HEK293 (cell line): ENCODE results near the gene CCDC138.

Experiments used
- CTCF ChIA-PET: fragments of 350-600 bp; formaldehyde crosslinking; extraction: SDS; loops from one replicate; lab custom pipeline; 2021; ENCODE audit warnings: antibody characterized with exemption; lab: Yijun Ruan, JAX
- POLR2A ChIA-PET: fragments of 300-600 bp; formaldehyde crosslinking; extraction: SDS; loops from one replicate; lab custom pipeline; 2020; ENCODE audit warnings: antibody characterized with exemption, inconsistent platforms; lab: Yijun Ruan, JAX
- H3K27ac ChIP-seq: fragments of 200-500 bp; sonication (Bioruptor generic); 2 replicates; pipeline ENCODE4 v1.5.1; 2014; ENCODE audit warnings: low read depth, low read length, control low read depth, inconsistent platforms; ENCODE audit errors: extremely low read depth
- H3K36me3 ChIP-seq, 2 experiments: fragments of 200-500 bp in 1 of 2; sonication (Bioruptor generic) in 1 of 2; 1 replicate in 1 of 2; 2 replicates in 1 of 2; pipeline ENCODE4 v1.5.1; 2014 to 2017; ENCODE audit warnings: inconsistent platforms in 2 of 2, low read length in 2 of 2; ENCODE audit not compliant: control insufficient read depth in 2 of 2, insufficient read depth in 1 of 2
- H3K4me1 ChIP-seq: fragments of 200-500 bp; sonication (Bioruptor generic); 2 replicates; pipeline ENCODE4 v1.5.1; 2014; ENCODE audit warnings: mild to moderate bottlenecking, low read length, inconsistent platforms; ENCODE audit not compliant: control insufficient read depth, insufficient read depth
- H3K4me3 ChIP-seq: 2 replicates; pipeline ENCODE4 v1.5.1; 2011; ENCODE audit warnings: low read depth, mild to moderate bottlenecking, control low read depth, low read length, moderate library complexity
- H3K9me3 ChIP-seq: fragments of 200-500 bp; sonication (Bioruptor generic); 2 replicates; pipeline ENCODE4 v1.5.1; 2014; ENCODE audit warnings: low read depth, low read length, inconsistent platforms; ENCODE audit not compliant: control insufficient read depth, insufficient read depth
- BCL11A ChIP-seq: fragments of 450-650 bp; formaldehyde crosslinking; IDR thresholded peaks from 2 replicates; pipeline ENCODE4 v1.5.1; 2016; ENCODE audit warnings: low read depth, missing biosample characterization, missing genetic modification characterization
- HIC1 ChIP-seq: fragments of 450-650 bp; formaldehyde crosslinking; IDR thresholded peaks from 2 replicates; pipeline ENCODE4 v1.5.1; 2016; ENCODE audit warnings: missing biosample characterization, missing genetic modification characterization
- INSM2 ChIP-seq: fragments of 450-650 bp; formaldehyde crosslinking; IDR thresholded peaks from 2 replicates; pipeline ENCODE4 v1.5.1; 2016; ENCODE audit warnings: missing biosample characterization, missing genetic modification characterization
- KLF1 ChIP-seq: fragments of 450-650 bp; formaldehyde crosslinking; IDR thresholded peaks from 2 replicates; pipeline ENCODE4 v1.5.1; 2016; ENCODE audit warnings: missing biosample characterization, missing genetic modification characterization
- PRDM4 ChIP-seq: fragments of 450-650 bp; formaldehyde crosslinking; IDR thresholded peaks from 2 replicates; pipeline ENCODE4 v1.5.1; 2017; ENCODE audit warnings: missing biosample characterization, missing genetic modification characterization
- RBAK ChIP-seq: fragments of 450-650 bp; formaldehyde crosslinking; IDR thresholded peaks from 2 replicates; pipeline ENCODE4 v1.5.1; 2016; ENCODE audit warnings: missing biosample characterization, missing genetic modification characterization
- REPIN1 ChIP-seq: fragments of 450-650 bp; formaldehyde crosslinking; IDR thresholded peaks from 2 replicates; pipeline ENCODE4 v1.5.1; 2017; ENCODE audit warnings: missing biosample characterization, missing genetic modification characterization, low read depth
- ZBTB8A ChIP-seq: fragments of 450-650 bp; formaldehyde crosslinking; IDR thresholded peaks from 2 replicates; pipeline ENCODE4 v1.5.1; 2016; ENCODE audit warnings: missing biosample characterization, missing genetic modification characterization
- ZFP3 ChIP-seq: fragments of 450-650 bp; formaldehyde crosslinking; IDR thresholded peaks from 2 replicates; pipeline ENCODE4 v1.5.1; 2016; ENCODE audit warnings: low read depth, missing biosample characterization, missing genetic modification characterization
- ZIC2 ChIP-seq: fragments of 450-650 bp; formaldehyde crosslinking; IDR thresholded peaks from 2 replicates; pipeline ENCODE4 v1.5.1; 2016; ENCODE audit warnings: missing biosample characterization, missing genetic modification characterization
- ZNF140 ChIP-seq: fragments of 450-650 bp; formaldehyde crosslinking; IDR thresholded peaks from 2 replicates; pipeline ENCODE4 v1.5.1; 2016; ENCODE audit warnings: missing biosample characterization, missing genetic modification characterization
- ZNF26 ChIP-seq: fragments of 450-650 bp; formaldehyde crosslinking; IDR thresholded peaks from 2 replicates; pipeline ENCODE4 v1.5.1; 2016; ENCODE audit warnings: missing biosample characterization, missing genetic modification characterization
- ZNF311 ChIP-seq: fragments of 450-650 bp; formaldehyde crosslinking; IDR thresholded peaks from 2 replicates; pipeline ENCODE4 v1.5.1; 2017; ENCODE audit warnings: missing biosample characterization, missing genetic modification characterization, borderline replicate concordance
- ZNF621 ChIP-seq: fragments of 450-650 bp; formaldehyde crosslinking; IDR thresholded peaks from 2 replicates; pipeline ENCODE4 v1.5.1; 2017; ENCODE audit warnings: missing biosample characterization, missing genetic modification characterization
- ZNF626 ChIP-seq: fragments of 450-650 bp; sonication (Bioruptor Pico); formaldehyde crosslinking; IDR thresholded peaks from 2 replicates; pipeline ENCODE4 v1.5.1; 2018; ENCODE audit warnings: missing biosample characterization, missing genetic modification characterization, inconsistent platforms
- ZNF701 ChIP-seq: fragments of 450-650 bp; formaldehyde crosslinking; IDR thresholded peaks from 2 replicates; pipeline ENCODE4 v1.5.1; 2016; ENCODE audit warnings: missing biosample characterization, missing genetic modification characterization
- ZNF707 ChIP-seq: fragments of 450-650 bp; formaldehyde crosslinking; IDR thresholded peaks from 2 replicates; pipeline ENCODE4 v1.5.1; 2016; ENCODE audit warnings: missing biosample characterization, missing genetic modification characterization
- ZNF747 ChIP-seq: fragments of 450-650 bp; formaldehyde crosslinking; IDR thresholded peaks from 2 replicates; pipeline ENCODE4 v1.5.1; 2016; ENCODE audit warnings: missing biosample characterization, missing genetic modification characterization
- ZNF776 ChIP-seq: fragments of 450-650 bp; formaldehyde crosslinking; IDR thresholded peaks from 2 replicates; pipeline ENCODE4 v1.5.0; 2017; ENCODE audit warnings: missing biosample characterization, missing genetic modification characterization, borderline replicate concordance
- ZNF777 ChIP-seq: fragments of 450-650 bp; formaldehyde crosslinking; IDR thresholded peaks from 2 replicates; pipeline ENCODE4 v1.5.1; 2017; ENCODE audit warnings: missing biosample characterization, missing genetic modification characterization, borderline replicate concordance

Gene CCDC138

GRCh38 chr2:108845923-108846322, 59.4 kb downstream of the CCDC138 start:
- H3K4me1 ChIP-seq = no peaks in the 10 kb centered on the region
- no peaks in the 10 kb centered on the region for H3K9me3 ChIP-seq
- no peak overlapping the region for H3K27ac ChIP-seq
- H3K36me3 ChIP-seq = peaks cover 9 to 33% of the 10 kb centered on the region in 2 experiments
- POLR2A ChIA-PET = no interaction called here
- no peak for TF ChIP-seq RBAK (tag by site-specific recombination)
- H3K4me3 ChIP-seq = no peak overlapping the region
- CTCF ChIA-PET = interaction anchor here (1.9 kb wide), 1 partner anchor 144 kb away, joined by 6 read pairs; the partner anchor contains the start of gene EDAR

GRCh38 chr2:108847000-108847399, 60.4 kb downstream of the CCDC138 start:
- Histone ChIP-seq H3K36me3 (peaks cover under 1 to 37% of the 10 kb centered on the region in 2 experiments), H3K4me1 (no peaks in the 10 kb centered on the region), H3K9me3 (no peaks in the 10 kb centered on the region), H3K27ac (no peak overlapping the region), H3K4me3 (no peak overlapping the region)
- ChIA-PET POLR2A (no interaction called here), CTCF (interaction anchor here (1.9 kb wide), 1 partner anchor 143 kb away, joined by 6 read pairs; the partner anchor contains the start of gene EDAR)
- TF ChIP-seq ZNF747 (tag by site-specific recombination) = no peak
- no peak for TF ChIP-seq ZNF26
- no peak for TF ChIP-seq BCL11A (tag by site-specific recombination)
- TF ChIP-seq ZNF621 = no peak
- no peak for TF ChIP-seq KLF1 (tag by site-specific recombination)
- TF ChIP-seq ZNF626 (tag by site-specific recombination) = no peak
- no peak for TF ChIP-seq HIC1
- TF ChIP-seq ZNF707 (tag by site-specific recombination) = no peak
- TF ChIP-seq ZNF701 = no peak
- no peak for TF ChIP-seq ZNF777 (tag by site-specific recombination)
- no peak for TF ChIP-seq ZNF140
- TF ChIP-seq ZNF311 (tag by site-specific recombination) = no peak
- TF ChIP-seq INSM2 (tag by site-specific recombination) = no peak
- no peak for TF ChIP-seq ZNF776
- no peak for TF ChIP-seq PRDM4 (tag by site-specific recombination)
- no peak for TF ChIP-seq ZBTB8A (tag by site-specific recombination)
- no peak for TF ChIP-seq REPIN1 (tag by site-specific recombination)
- TF ChIP-seq ZFP3 = no peak
- TF ChIP-seq ZIC2 (tag by site-specific recombination) = no peak
